LNCAP (cell line): ENCODE data around the gene ZC3HAV1.

Source experiments
- TF ChIP-seq, protein P1 (sequence below): fragments of 450-650 bp; IDR thresholded peaks from 2 replicates; pipeline ENCODE4 v1.5.1; 2017; ENCODE audit warnings: mild to moderate bottlenecking

Gene ZC3HAV1

GRCh38 chr7:139127648-139128047, 18.1 kb upstream of the ZC3HAV1 start:
- TF ChIP-seq, protein P1, sequence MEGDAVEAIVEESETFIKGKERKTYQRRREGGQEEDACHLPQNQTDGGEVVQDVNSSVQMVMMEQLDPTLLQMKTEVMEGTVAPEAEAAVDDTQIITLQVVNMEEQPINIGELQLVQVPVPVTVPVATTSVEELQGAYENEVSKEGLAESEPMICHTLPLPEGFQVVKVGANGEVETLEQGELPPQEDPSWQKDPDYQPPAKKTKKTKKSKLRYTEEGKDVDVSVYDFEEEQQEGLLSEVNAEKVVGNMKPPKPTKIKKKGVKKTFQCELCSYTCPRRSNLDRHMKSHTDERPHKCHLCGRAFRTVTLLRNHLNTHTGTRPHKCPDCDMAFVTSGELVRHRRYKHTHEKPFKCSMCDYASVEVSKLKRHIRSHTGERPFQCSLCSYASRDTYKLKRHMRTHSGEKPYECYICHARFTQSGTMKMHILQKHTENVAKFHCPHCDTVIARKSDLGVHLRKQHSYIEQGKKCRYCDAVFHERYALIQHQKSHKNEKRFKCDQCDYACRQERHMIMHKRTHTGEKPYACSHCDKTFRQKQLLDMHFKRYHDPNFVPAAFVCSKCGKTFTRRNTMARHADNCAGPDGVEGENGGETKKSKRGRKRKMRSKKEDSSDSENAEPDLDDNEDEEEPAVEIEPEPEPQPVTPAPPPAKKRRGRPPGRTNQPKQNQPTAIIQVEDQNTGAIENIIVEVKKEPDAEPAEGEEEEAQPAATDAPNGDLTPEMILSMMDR, result no peak; the same call in 1 of the 2 replicates

GRCh38 chr7:139125657-139126056, 16.1 kb upstream of the ZC3HAV1 start:
- TF ChIP-seq, protein P1, result no peak

GRCh38 chr7:139124084-139124914, 14.8 kb upstream of the ZC3HAV1 start:
- TF ChIP-seq, protein P1, result no peak

DNA sequence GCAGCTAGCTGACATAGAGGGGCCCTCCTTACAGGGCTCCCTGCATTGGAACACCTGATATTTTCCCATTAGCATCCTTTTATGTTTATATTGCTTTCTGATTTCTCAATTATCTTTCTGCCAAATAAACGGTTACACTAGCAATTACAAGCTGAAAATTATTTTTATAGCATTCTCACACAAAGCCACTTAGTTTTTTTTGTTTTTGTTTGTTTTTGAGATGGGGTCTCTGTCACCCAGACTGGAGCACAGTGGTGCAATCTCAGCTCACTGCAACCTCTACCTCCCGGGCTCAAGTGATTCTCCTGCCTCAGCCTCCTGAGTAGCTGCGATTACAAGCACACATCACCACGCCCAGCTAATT, 9.9 kb upstream of the ZC3HAV1 start:
- TF ChIP-seq, protein P1, result no peak

DNA sequence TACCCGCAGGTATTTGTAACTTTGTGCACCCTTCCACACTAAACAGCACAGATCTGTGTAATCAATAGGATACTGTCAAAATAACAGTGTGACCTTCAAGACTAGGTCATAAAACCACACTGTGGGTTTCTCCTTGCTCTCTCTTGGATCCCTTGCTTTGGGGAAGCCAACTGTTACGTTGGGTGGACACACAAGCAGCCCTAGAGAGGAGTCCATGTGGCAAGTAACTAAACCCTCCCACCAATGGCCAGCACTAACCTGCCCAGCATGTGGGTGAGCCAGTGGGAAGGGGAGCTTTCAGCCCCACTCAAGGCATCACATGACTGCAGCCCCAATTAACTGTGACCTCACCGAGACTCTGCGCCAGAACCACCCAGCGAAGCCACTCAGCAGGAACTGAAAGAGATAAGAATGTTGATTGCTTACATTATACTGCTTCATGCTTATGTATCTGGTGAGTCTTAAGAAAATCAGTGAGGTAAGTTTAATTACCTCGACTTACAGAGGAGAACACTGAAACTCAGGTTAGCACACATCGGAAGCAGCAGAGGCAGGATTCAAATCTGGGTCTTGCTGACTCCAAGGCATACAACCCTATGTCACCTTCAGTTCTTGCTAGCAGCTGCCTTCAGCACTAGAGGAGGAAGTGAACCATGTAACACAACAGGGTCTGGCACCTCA, 9.4 kb upstream of the ZC3HAV1 start:
- TF ChIP-seq, protein P1, result no peak

DNA sequence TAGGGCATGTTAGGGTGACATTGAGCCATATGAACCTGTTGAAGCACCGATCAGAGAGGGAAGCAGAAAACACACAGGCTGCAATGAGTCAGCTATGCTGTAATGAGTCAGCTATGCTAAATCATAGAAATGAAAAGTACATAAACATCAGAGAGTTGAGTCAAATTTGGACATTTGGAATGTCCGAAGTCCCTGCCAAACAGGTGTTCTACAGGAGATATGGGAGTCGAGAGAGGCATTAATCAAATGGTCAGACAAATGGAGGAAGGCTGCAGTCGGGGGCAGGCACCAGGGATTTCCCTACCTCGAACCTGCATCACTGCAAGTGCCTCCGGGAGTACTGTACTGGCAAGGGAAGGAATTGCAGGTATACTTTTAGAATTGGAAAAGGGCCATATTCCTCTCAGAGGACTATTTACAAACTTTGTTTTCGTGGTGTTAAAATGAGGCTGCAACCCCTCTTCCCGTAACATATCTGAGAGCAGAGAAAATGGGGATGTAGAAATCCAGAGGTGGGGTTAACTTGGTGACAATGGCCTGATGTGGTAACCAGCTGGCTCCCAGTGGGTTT, 8.8 kb upstream of the ZC3HAV1 start:
- TF ChIP-seq, protein P1, result no peak; the same call in 1 of the 2 replicates

GRCh38 chr7:139117599-139118233, 8.2 kb upstream of the ZC3HAV1 start:
- TF ChIP-seq, protein P1, result no peak
